HG02798 (cell line): ENCODE data around the gene BAMBI.

Experiments
- ATAC-seq: cut with Tn5 transposase; IDR thresholded peaks from one replicate; pipeline ENCODE4 v1.9.1; 2021; ENCODE audit warnings: mild to moderate bottlenecking; ENCODE audit not compliant: unreplicated experiment, poor library complexity

BAMBI gene

DNA sequence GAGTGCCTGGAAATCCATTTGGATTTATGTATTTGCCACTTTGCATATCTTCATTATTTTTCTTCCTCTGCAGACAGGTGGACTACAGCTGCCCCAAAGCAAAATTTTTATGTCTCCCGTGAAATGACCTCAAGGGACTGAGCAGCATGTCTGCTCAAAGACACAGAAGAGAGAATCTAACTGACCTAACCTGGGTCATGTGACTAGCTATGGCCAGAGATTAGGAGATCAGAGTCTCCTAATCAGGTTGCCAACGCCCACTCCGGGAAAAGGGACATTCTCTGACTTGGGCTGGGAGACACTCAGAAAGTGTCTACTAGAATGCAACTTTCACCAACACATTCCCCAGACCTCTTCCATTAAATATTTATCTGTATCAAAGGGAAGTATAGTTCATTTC, 2.5 kb upstream of the BAMBI start:
- ATAC-seq = no peak

DNA sequence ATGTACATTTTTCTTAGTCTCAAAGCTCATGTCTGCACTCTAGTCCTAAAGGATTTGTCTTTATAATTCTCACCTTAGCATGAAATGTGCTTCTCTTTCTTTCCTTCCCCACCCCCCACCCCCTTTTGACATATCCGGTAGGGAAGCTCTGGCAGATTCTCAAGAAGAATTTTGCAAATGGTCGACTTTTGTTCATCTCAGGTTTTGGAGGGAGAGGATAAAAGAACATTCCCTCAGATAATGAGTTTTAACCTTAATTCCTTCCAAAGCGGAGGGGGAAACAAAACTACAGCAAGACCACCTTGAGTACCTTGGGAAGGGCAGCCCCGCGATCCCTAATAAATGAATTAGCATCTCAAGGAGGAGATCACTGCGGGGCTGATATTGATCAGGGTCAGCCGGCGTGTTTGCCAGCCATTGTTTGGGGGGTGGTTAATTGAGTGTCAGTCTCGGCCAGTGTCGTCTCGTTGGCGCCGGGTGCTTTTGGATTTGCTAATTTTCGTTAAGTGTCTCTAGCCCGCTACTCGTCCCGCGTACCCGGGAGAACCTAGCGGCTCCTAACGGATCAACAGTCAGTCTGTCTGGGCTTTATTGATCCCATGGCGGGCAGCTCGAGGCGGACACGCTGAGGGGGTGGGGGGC, 874 bp upstream of the BAMBI start:
- ATAC-seq = no peak

GRCh38 chr10:28677888-28678686, 766 bp downstream of the BAMBI start:
- no peak for ATAC-seq

- ATAC-seq = no peak
Observed at GRCh38 chr10:28678687-28679457, 1.6 kb downstream of the BAMBI start.

GRCh38 chr10:28679581-28680357, 2.4 kb downstream of the BAMBI start:
- ATAC-seq = no peak

DNA sequence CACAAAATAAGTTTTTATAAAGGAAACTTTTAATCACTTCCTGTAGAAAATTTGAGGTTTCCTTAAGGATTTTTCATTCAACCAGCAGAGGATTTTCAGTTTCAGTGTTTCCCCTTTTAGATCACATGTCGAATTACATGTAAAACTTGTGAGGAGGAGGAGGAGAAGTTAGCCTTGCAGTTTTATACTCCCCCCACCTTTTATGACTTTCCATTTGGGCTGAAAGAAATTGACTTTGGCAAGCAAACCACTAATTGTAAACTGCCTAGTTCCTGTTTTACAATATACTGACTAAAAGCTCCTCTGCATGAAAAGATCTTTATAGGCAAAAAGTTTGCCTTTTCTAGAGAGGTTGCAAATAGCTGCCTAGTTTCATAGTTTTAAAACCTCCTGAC, 3.0 kb downstream of the BAMBI start:
- no peak for ATAC-seq

GRCh38 chr10:28681291-28681763, 4.0 kb downstream of the BAMBI start:
- no peak for ATAC-seq

GRCh38 chr10:28681928-28682750, 4.8 kb downstream of the BAMBI start:
- ATAC-seq = no peak

GRCh38 chr10:28684157-28684985, 7.0 kb downstream of the BAMBI start:
- no peak for ATAC-seq

- no peak for ATAC-seq
Observed at GRCh38 chr10:28684986-28685580, 7.8 kb downstream of the BAMBI start.

DNA sequence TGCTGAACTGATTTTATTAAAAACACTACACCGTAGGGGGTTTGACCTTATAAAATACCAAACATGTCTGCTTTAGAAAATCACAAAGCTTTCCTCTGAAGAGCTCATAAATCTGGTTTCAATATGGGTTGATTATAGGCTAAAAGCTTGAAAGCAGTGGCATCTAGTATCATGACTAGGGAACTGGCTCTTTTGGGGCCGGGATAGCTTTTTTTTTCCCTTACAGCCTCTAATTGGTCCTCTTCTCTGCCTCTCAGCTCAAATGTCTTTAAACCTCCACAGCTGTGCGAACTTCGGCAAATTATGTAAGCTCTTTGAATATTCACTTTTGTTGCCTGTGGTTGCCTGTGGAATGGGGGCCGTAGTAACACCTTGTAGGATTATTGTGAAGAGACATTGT, 8.4 kb downstream of the BAMBI start:
- ATAC-seq = no peak

DNA sequence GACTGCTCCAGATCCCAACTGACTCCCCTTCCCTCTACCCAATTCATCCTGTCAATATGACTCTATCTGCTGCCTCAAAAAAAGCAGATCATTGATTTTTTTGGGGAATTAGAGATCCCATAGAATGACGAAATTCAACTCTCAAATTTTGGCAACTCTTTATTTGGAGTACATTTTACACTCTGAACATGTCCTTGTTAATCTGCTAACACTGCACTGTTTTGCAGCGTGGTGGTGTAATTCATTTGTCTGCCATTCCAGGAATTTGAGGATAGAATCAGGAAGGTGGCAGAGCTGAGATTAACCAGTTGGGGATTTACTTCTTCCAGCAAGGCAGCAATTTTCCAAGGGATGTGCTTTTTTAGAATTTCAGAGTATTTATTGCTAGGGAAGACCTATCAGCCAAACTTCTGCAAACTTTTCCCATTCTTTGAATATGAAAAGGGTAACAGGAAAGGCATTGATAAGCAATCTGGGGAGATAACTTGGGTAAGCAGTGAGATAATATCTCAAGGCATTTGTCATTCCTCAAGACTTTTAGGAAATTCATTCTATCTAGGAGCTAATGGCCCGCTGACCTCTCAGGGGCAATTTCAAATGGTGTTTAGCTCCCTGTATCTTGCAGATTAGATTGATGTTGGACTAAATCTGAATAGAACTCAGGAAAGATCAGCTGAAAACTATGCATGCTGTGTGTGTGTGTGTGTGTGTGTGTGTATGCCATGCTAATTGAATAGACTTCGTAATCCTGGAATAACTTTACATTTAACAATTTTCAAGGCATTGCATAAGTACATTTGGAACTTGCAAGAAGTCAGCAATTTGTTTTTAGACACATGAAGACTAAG, 9.7 kb downstream of the BAMBI start:
- ATAC-seq = no peak

DNA sequence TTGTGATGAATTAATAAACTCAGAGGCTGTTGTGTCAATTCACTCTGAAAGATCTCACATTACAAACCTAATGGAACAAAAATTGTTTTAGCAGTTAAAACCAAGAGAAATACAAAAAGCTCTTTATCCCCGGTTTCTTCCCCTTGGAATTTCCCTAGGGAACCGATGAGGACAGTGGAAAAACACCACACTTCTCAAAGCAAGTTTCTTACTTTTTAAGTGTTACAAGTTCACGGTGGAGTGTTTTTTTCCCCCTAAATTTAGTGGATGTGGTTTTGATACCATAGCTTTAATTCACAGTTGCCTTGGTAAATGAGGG, 10.3 kb downstream of the BAMBI start:
- no peak for ATAC-seq

DNA sequence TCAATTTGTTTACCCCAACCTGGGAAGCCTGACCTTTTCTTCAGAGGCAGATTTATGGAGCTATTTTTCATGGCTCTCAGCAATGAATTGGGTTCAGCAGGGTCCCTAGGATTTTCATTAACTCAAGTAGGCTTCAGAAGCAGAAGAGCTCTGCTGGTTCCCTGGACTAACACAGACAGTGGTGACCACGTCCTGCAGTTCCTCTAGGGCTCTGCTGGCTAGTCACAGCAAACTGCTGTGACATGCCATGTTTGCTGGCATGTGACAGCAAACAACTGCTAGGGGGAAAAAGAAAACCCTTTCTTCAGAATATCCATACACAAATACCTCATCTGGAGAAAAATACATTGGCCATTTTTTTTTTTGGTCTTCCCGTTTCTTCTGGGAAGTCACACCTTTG, 13.2 kb downstream of the BAMBI start:
- ATAC-seq = no peak

DNA sequence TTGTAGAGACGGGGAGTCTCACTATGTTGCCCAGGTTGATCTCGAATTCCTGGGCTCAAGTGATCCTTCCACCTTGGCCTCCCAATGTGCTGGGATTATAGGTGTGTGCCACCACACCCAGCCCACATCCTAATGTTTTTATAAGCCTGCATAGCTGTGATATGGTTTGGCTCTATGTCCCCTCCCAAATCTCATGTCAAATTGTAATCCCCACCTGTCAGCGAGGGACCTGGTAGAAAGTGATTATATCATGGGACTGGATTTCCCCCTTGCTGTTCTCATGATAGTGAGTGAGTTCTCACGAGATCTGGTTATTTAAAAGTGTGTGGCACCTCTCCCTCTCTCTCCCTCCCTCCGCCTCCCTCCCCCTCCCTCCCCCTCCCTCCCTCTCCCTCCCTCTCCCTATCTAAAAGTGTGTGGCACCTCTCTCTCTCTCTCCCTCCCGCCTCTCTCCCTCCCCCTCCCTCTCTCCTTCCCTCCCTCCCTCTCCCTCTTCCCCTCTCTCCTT, 13.9 kb downstream of the BAMBI start:
- ATAC-seq = no peak

DNA sequence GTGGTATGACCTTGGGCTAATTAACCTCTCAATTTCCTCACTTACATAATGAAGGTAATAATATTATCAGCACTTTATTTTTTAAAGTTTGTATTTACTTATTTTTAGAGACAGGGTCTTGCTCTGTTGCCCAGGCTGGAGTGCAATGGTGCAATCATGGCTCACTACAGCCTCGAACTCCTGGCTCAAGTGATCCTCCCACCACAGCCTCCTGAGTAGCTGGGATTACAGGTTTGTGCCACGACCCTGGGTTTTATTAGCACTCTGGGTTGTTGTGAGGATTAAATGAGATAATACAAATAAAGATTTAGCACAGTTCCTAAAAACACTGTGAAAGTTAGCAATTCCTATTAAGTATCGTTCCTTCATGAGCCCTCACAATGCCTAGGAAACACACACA, 14.7 kb downstream of the BAMBI start:
- no peak for ATAC-seq

DNA sequence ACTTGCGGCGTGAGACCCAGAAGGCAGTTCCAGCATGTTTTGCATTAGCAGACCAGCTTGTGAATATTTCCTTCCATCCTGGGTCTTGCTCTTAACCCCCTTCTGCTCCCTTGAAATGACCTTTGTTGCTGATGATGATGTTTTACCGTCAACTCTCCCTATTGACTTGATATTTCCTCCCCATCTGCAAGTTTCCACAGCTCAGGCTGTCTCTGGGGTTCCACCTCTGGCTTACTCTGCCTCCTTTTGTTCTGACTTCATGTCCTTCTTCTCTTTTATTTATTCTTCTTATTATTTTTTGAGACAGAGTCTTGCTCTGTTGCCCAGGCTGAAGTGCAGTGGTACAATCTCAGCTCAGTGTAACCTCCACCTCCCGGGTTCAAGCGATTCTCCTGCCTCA, 17.2 kb downstream of the BAMBI start:
- no peak for ATAC-seq
